ENCODE results near the gene CYP2J2. TPM values are rescaled to one million over a fixed set of nuclear protein-coding genes. Genes with fewer than 3 reads are reported as not detected.

Gene CYP2J2
- total RNA-seq, 1 experiment from 2014 or later = 1.6 TPM

DNA sequence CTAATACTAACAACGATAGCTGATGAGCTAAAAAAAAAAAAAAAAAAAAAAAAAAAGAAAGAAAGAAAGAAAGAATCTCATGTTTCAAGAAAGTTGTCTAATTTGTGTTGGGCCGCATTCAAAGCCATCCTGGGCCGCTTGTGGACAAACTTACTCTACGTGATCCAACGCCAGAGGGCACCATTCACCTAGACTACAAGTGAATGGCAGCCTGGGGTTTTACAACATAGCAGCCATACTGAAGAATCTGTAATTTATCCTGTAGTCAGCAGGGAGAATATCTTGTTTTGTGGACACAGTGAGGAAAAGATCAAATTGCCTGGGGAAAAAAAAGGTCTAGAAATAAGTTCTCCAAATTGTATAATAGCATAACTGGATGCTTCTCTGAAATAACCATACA is 47.0 kb downstream of the CYP2J2 start:
- Histone ChIP-seq H3K9me3 (ENCODE audit: insufficient read depth, low read depth) (no peaks in the 10 kb centered on the region; the same call in 1 of the 2 replicates), H3F3A (ENCODE audit: insufficient read depth, low read depth) (no peaks in the 10 kb centered on the region), H3K9me2 (ENCODE audit: insufficient read depth) (no peaks in the 10 kb centered on the region), H4K20me1 (ENCODE audit: insufficient read depth) (no peaks in the 10 kb centered on the region), H3K4me1 (replicated peaks; ENCODE audit: insufficient read depth) (no peaks in the 10 kb centered on the region), H3K27ac (no peak overlapping the region), H3K4me2 (no peak overlapping the region), H3K27me3 (ENCODE audit: insufficient read depth, low read depth) (no peaks in the 10 kb centered on the region), H3K79me2 (ENCODE audit: low read depth) (no peaks in the 10 kb centered on the region), H2AFZ (no peak overlapping the region), H3K4me3 (no peak overlapping the region), H3K36me3 (ENCODE audit: low read depth) (no peaks in the 10 kb centered on the region)
- TF ChIP-seq, protein P1, sequence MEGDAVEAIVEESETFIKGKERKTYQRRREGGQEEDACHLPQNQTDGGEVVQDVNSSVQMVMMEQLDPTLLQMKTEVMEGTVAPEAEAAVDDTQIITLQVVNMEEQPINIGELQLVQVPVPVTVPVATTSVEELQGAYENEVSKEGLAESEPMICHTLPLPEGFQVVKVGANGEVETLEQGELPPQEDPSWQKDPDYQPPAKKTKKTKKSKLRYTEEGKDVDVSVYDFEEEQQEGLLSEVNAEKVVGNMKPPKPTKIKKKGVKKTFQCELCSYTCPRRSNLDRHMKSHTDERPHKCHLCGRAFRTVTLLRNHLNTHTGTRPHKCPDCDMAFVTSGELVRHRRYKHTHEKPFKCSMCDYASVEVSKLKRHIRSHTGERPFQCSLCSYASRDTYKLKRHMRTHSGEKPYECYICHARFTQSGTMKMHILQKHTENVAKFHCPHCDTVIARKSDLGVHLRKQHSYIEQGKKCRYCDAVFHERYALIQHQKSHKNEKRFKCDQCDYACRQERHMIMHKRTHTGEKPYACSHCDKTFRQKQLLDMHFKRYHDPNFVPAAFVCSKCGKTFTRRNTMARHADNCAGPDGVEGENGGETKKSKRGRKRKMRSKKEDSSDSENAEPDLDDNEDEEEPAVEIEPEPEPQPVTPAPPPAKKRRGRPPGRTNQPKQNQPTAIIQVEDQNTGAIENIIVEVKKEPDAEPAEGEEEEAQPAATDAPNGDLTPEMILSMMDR (conservative IDR thresholded peaks at IDR 0.05) = peak; percentile 82
- no peak for TF ChIP-seq EZH2 (IDR thresholded peaks at IDR 0.05; ENCODE audit: low read depth)
- BruUV-seq (replicated peaks) = no TSS peak
- peak; percentile 50 to 70 for DNase-seq
- intact Hi-C loops (cut with micrococcal nuclease; ENCODE audit: unreplicated experiment) = loop anchor here (1.0 kb wide), 1 partner anchor 68 kb away; no protein-coding TSS in a partner anchor
- CTCF ChIA-PET = interaction anchor here (0.6 to 4.0 kb wide), 3 partner anchors 24 to 985 kb away, joined by 4 to 48 read pairs (median 7); no protein-coding TSS in a partner anchor
- POLR2A ChIA-PET (ENCODE audit: unreplicated experiment) = no interaction called here

GRCh38 chr1:59878370-59878769 is 48.2 kb downstream of the CYP2J2 start:
- no peaks in the 10 kb centered on the region for H3K4me1 ChIP-seq (replicated peaks; ENCODE audit: insufficient read depth)
- H3K27me3 ChIP-seq (ENCODE audit: insufficient read depth, low read depth) = no peaks in the 10 kb centered on the region
- ChIA-PET CTCF (interaction anchor here (1.6 to 4.0 kb wide), 2 partner anchors 69 kb away, joined by 5 to 48 read pairs; no protein-coding TSS in a partner anchor), POLR2A (ENCODE audit: unreplicated experiment) (no interaction called here)
- H3K9me3 ChIP-seq (ENCODE audit: insufficient read depth, low read depth) = no peaks in the 10 kb centered on the region; the same call in 1 of the 2 replicates
- TF ChIP-seq EZH2 (IDR thresholded peaks at IDR 0.05; ENCODE audit: low read depth) = no peak
- TF ChIP-seq, protein P1 (conservative IDR thresholded peaks at IDR 0.05) = no peak
- H3K9me2 ChIP-seq (ENCODE audit: insufficient read depth) = no peaks in the 10 kb centered on the region
- H3K4me2 ChIP-seq = no peak overlapping the region
- BruUV-seq (replicated peaks) = no TSS peak
- H3F3A ChIP-seq (ENCODE audit: insufficient read depth, low read depth) = no peaks in the 10 kb centered on the region
- intact Hi-C loops (cut with micrococcal nuclease; ENCODE audit: unreplicated experiment) = no loop called here
- H3K79me2 ChIP-seq (ENCODE audit: low read depth) = no peaks in the 10 kb centered on the region
- DNase-seq = no peak
- H3K36me3 ChIP-seq (ENCODE audit: low read depth) = 0 out of 2 replicates have a peak, but pooled peaks cover under 1% of the 10 kb centered on the region
- no peak overlapping the region for H3K4me3 ChIP-seq
- no peaks in the 10 kb centered on the region for H4K20me1 ChIP-seq (ENCODE audit: insufficient read depth)
- no peak overlapping the region for H2AFZ ChIP-seq
- no peak overlapping the region for H3K27ac ChIP-seq

GRCh38 chr1:59877108-59877682 is 49.4 kb downstream of the CYP2J2 start:
- Histone ChIP-seq H3K4me3 (no peak overlapping the region), H3K4me2 (no peak overlapping the region), H3K9me2 (ENCODE audit: insufficient read depth) (no peaks in the 10 kb centered on the region), H4K20me1 (ENCODE audit: insufficient read depth) (no peaks in the 10 kb centered on the region), H3K79me2 (ENCODE audit: low read depth) (no peaks in the 10 kb centered on the region), H3K36me3 (ENCODE audit: low read depth) (0 out of 2 replicates have a peak, but pooled peaks cover 7% of the 10 kb centered on the region), H3K4me1 (replicated peaks; ENCODE audit: insufficient read depth) (no peaks in the 10 kb centered on the region), H3K27ac (no peak overlapping the region), H3K27me3 (ENCODE audit: insufficient read depth, low read depth) (no peaks in the 10 kb centered on the region), H3K9me3 (ENCODE audit: insufficient read depth, low read depth) (no peaks in the 10 kb centered on the region; the same call in 1 of the 2 replicates), H2AFZ (no peak overlapping the region), H3F3A (ENCODE audit: insufficient read depth, low read depth) (no peaks in the 10 kb centered on the region)
- intact Hi-C loops (cut with micrococcal nuclease; ENCODE audit: unreplicated experiment) = no loop called here
- TF ChIP-seq, protein P1 (conservative IDR thresholded peaks at IDR 0.05) = no peak
- no peak for TF ChIP-seq EZH2 (IDR thresholded peaks at IDR 0.05; ENCODE audit: low read depth)
- CTCF ChIA-PET = interaction anchor here (1.6 kb wide), 1 partner anchor 70 kb away, joined by 5 read pairs; no protein-coding TSS in a partner anchor
- no peak for DNase-seq
- POLR2A ChIA-PET (ENCODE audit: unreplicated experiment) = no interaction called here
- no TSS peak for BruUV-seq (replicated peaks)
